HepG2 (cell line): ENCODE measurements around the gene ADGRE3. TPM values are rescaled to one million over a fixed set of nuclear protein-coding genes. Genes with fewer than 3 reads are reported as not detected.
"Not testable (repeated sequence)": the region's sequence is repeated elsewhere in the genome, so short reads cannot be mapped to it uniquely, and the experiment has no call there.

Source experiments
- ATAC-seq: fragments of 200-7000 bp; cut with Tn5 transposase; 3 replicates; pipeline ENCODE4 v1.9.1; 2020; ENCODE audit warnings: mild to moderate bottlenecking, moderate library complexity
- BruUV-seq: library from RNA; stranded (reverse); fragments of 400-500 nt; replicated peaks from 2 replicates; lab custom pipeline; 2021; lab: Mats Ljungman, UMichigan
- CTCF ChIA-PET: fragments of 300-600 bp; formaldehyde crosslinking; extraction: SDS; loops from one replicate; lab custom pipeline; 2021; ENCODE audit warnings: low total read pairs, inconsistent platforms, low intra/inter-chr PET ratio; lab: Yijun Ruan, JAX
- POLR2A ChIA-PET: fragments of 350-600 bp; sonication (Branson Sonifier 250); formaldehyde crosslinking; loops from one replicate; lab custom pipeline; 2020; ENCODE audit warnings: antibody characterized with exemption, inconsistent platforms; lab: Yijun Ruan, JAX
- DNase-seq: peaks from one replicate; pipeline ENCODE4 v3.0.0-alpha.2; 2015; ENCODE audit warnings: low spot score
- FAIRE-seq: peaks from 3 replicates; lab custom pipeline; 2011; peaks lifted over from hg19 to GRCh38; lab: Jason Lieb, UNC
- H2AFZ ChIP-seq: one replicate; pipeline ENCODE4 v1.6.1; 2011; ENCODE audit warnings: low read length, inconsistent platforms
- H3K27ac ChIP-seq: fragments of 300-600 bp; 3 replicates; pipeline ENCODE4 v1.8.0; 2011; ENCODE audit warnings: mixed run types, mild to moderate bottlenecking, mixed read lengths, low read length, inconsistent platforms; ENCODE audit not compliant: insufficient read depth; ENCODE audit errors: extremely low read length
- H3K27me3 ChIP-seq, 2 experiments: fragments of 200-600 bp in 1 of 2; 2 replicates in 1 of 2; 3 replicates in 1 of 2; pipeline versions ENCODE4 v1.6.0 to v1.8.0; 2011; ENCODE audit warnings: low read length in 2 of 2, mild to moderate bottlenecking in 2 of 2, moderate library complexity in 2 of 2, inconsistent platforms in 1 of 2; ENCODE audit not compliant: insufficient read depth in 2 of 2, control insufficient read depth in 1 of 2
- H3K36me3 ChIP-seq, 2 experiments: fragments of 200-600 bp in 1 of 2; replicated peaks in 1 of 2; 2 replicates in 1 of 2; 3 replicates in 1 of 2; pipeline versions ENCODE4 v1.5.1 to v1.8.0; 2011; ENCODE audit warnings: low read length in 2 of 2, inconsistent platforms in 1 of 2; ENCODE audit not compliant: insufficient read depth in 2 of 2, control insufficient read depth in 1 of 2
- H3K4me1 ChIP-seq: 2 replicates; pipeline ENCODE4 v1.5.1; 2012; ENCODE audit warnings: low read length, inconsistent platforms; ENCODE audit not compliant: insufficient read depth
- H3K4me2 ChIP-seq: 2 replicates; pipeline ENCODE4 v1.6.0; 2011; ENCODE audit warnings: low read depth, low read length, inconsistent platforms
- H3K4me3 ChIP-seq, 3 experiments: fragments of 200-600 bp in 1 of 3; sonication (generic), shearing (Covaris generic) in 1 of 3; replicated peaks in 1 of 3; 2 replicates each; pipeline ENCODE4 v1.5.1; 2011 to 2016; ENCODE audit warnings: low read length in 3 of 3, inconsistent platforms in 2 of 3, low read depth in 2 of 3, mild to moderate bottlenecking in 2 of 3, control low read depth in 1 of 3, mixed read lengths in 1 of 3; ENCODE audit not compliant: insufficient read depth in 1 of 3
- H3K79me2 ChIP-seq: one replicate; pipeline ENCODE4 v1.6.1; 2011; ENCODE audit warnings: low read length, inconsistent platforms; ENCODE audit not compliant: insufficient read depth
- H3K9ac ChIP-seq: 2 replicates; pipeline ENCODE4 v1.6.0; 2011; ENCODE audit warnings: mild to moderate bottlenecking, low read depth, low read length, inconsistent platforms; ENCODE audit not compliant: insufficient read depth
- H3K9me3 ChIP-seq: 2 replicates; pipeline ENCODE4 v1.5.1; 2012; ENCODE audit warnings: mild to moderate bottlenecking, low read length
- H4K20me1 ChIP-seq: 2 replicates; pipeline ENCODE4 v1.6.0; 2011; ENCODE audit warnings: inconsistent platforms, mild to moderate bottlenecking, low read length, moderate library complexity; ENCODE audit not compliant: insufficient read depth
- CREB1 ChIP-seq, 2 experiments: fragments of 450-650 bp in 1 of 2; IDR thresholded peaks; 2 replicates each; pipeline ENCODE4 v1.6.1; 2016 to 2017; ENCODE audit warnings: control low read depth in 1 of 2, mild to moderate bottlenecking in 1 of 2, missing compliant biosample characterization in 1 of 2, missing genetic modification characterization in 1 of 2
- GPN1 ChIP-seq: sonication (generic); formaldehyde crosslinking; IDR thresholded peaks from 2 replicates; pipeline ENCODE4 v1.5.1; 2020; ENCODE audit warnings: missing genetic modification reagents, borderline replicate concordance
- NFRKB ChIP-seq: fragments of 450-650 bp; IDR thresholded peaks from 2 replicates; pipeline ENCODE4 v1.6.1; 2017
- PCBP1 ChIP-seq: fragments of 200-400 bp; formaldehyde crosslinking; IDR thresholded peaks from 2 replicates; pipeline ENCODE4 v1.6.1; 2017; ENCODE audit warnings: mild to moderate bottlenecking, low read depth, low read length, borderline replicate concordance
- ZNF207 ChIP-seq: fragments of 450-650 bp; IDR thresholded peaks from 2 replicates; pipeline ENCODE4 v1.6.1; 2016; ENCODE audit warnings: antibody characterized with exemption, borderline replicate concordance
- ZNF639 ChIP-seq: conservative IDR thresholded peaks from 2 replicates; pipeline ENCODE4 v1.6.1; 2018; ENCODE audit warnings: missing genetic modification reagents
- WGBS: methylation state at CpG from one replicate; pipeline ENCODE4 v1.1.6; 2017; ENCODE audit warnings: low lambda C conversion rate; 5-methylcytosine and 5-hydroxymethylcytosine counted together
- in situ Hi-C: cut with HindIII; loops from 2 replicates; pipeline ENCODE4 v1.10.0; 2017; ENCODE audit warnings: low pct_unique_long_range_greater_than_20kb; ENCODE audit not compliant: extremely low pct_ligation_motif_present
- intact Hi-C: fragments of 100-400 bp; cut with micrococcal nuclease; formaldehyde crosslinking; loops from one replicate; pipeline ENCODE4 v1.10.0; 2022; ENCODE audit not compliant: unreplicated experiment
- polyA plus RNA-seq, 8 experiments: library from polyadenylated mRNA; depleted of rRNA in 3 of 8; stranded (reverse) in 7 of 8; unstranded in 1 of 8; fragments of >200 nt; fragmentation: Illumina TruSeq in 4 of 8; extraction: Trizol in 4 of 8; gene quantifications; 2 replicates each; pipeline versions ENCODE4 v1.2.1 to v1.2.3, GENCODE V29; 2011 to 2016; ENCODE audit warnings: low read depth in 4 of 8, missing spikeins in 1 of 8, mixed read lengths in 1 of 8; ENCODE audit not compliant: insufficient read depth in 1 of 8
- total RNA-seq, 5 experiments: library from RNA; depleted of rRNA; stranded (reverse); fragments of >200 nt; fragmentation: Illumina TruSeq; extraction: Trizol; gene quantifications; 2 replicates each; pipeline ENCODE4 v1.2.3, GENCODE V29; 2016; ENCODE audit warnings: low read depth in 1 of 5

The ADGRE3 gene
- total and polyA plus RNA-seq, 2 of the 13 experiments (the other 11 are each of a cell fraction or from before 2014, with no cell fraction given) = not detected

GRCh38 chr19:14595558-14595957 is 79.1 kb downstream of the ADGRE3 start:
- DNase-seq = no peak
- no TSS peak for BruUV-seq
- ChIA-PET CTCF (no interaction called here), POLR2A (no interaction called here)
- no peak for FAIRE-seq
- Histone ChIP-seq H3K4me3 (no peak overlapping the region), H3K27me3 (no peaks in the 10 kb centered on the region; a peak in 2 of 5 replicates), H3K79me2 (no peaks in the 10 kb centered on the region), H4K20me1 (no peaks in the 10 kb centered on the region), H3K4me1 (no peaks in the 10 kb centered on the region), H3K9ac (no peak overlapping the region), H3K27ac (no peak overlapping the region), H3K36me3 (no peaks in the 10 kb centered on the region), H3K9me3 (0 out of 2 replicates have a peak, but pooled peaks cover 9% of the 10 kb centered on the region), H3K4me2 (no peak overlapping the region), H2AFZ (no peak overlapping the region)
- no peak for ATAC-seq
- intact Hi-C loops = no loop called here
- TF ChIP-seq CREB1 (IDR thresholded peaks at IDR 0.05) (peak; percentile 75; the same call in 1 of the 2 replicates), CREB1 (CRISPR knock-in tag; IDR thresholded peaks at IDR 0.05) (no peak), GPN1 (no peak), ZNF207 (peak; percentile 35; the same call in 1 of the 2 replicates), ZNF639 (CRISPR knock-in tag) (no peak), PCBP1 (no peak), NFRKB (peak; percentile 15; the same call in 1 of the 2 replicates)
- in situ Hi-C loops = no loop called here
- 3% methylated on average over 3 of the region's 3 CpGs for WGBS

- H3K27ac ChIP-seq, DNase-seq, H3K4me1 ChIP-seq, in situ Hi-C loops, FAIRE-seq, H3K27me3 ChIP-seq, CTCF ChIA-PET, H4K20me1 ChIP-seq, H3K4me3 ChIP-seq, POLR2A ChIA-PET, ATAC-seq, H3K36me3 ChIP-seq, H3K9me3 ChIP-seq, H2AFZ ChIP-seq, H3K79me2 ChIP-seq, H3K9ac ChIP-seq, intact Hi-C loops, H3K4me2 ChIP-seq, BruUV-seq: not testable (repeated sequence)
- WGBS = 0% methylated on average over 1 of the region's 4 CpGs
Observed at GRCh38 chr19:14589433-14589832, 85.2 kb downstream of the ADGRE3 start.

- H3K27ac ChIP-seq, H3K9me3 ChIP-seq, H3K4me1 ChIP-seq, H3K4me3 ChIP-seq, H3K27me3 ChIP-seq, FAIRE-seq, H2AFZ ChIP-seq, H3K4me2 ChIP-seq, ATAC-seq, H4K20me1 ChIP-seq, H3K36me3 ChIP-seq, BruUV-seq, DNase-seq, POLR2A ChIA-PET, in situ Hi-C loops, intact Hi-C loops, CTCF ChIA-PET, H3K79me2 ChIP-seq, H3K9ac ChIP-seq: not testable (repeated sequence)
- 0% methylated on average over 3 of the region's 3 CpGs for WGBS
Observed at GRCh38 chr19:14585187-14585586, 89.5 kb downstream of the ADGRE3 start.
